Hepatocyte (in vitro differentiated cells): ENCODE data around the gene GLDN.

Experiments used
- EZH2 ChIP-seq: fragments of 200-600 bp; sonication (generic); IDR thresholded peaks from 2 replicates; pipeline ENCODE4 v1.6.1; 2016; ENCODE audit warnings: antibody characterized with exemption, mild to moderate bottlenecking, borderline replicate concordance
- EZH2phosphoT487 ChIP-seq: fragments of 200-600 bp; sonication (generic); IDR thresholded peaks from one replicate; pipeline ENCODE4 v1.6.1; 2018; ENCODE audit warnings: antibody characterized with exemption, mild to moderate bottlenecking, low read depth, moderate library complexity; ENCODE audit not compliant: unreplicated experiment, severe bottlenecking
- TF ChIP-seq, protein P1 (sequence below): fragments of 200-600 bp; sonication (generic); IDR thresholded peaks from 2 replicates; pipeline ENCODE4 v1.5.1; 2016; ENCODE audit warnings: antibody characterized with exemption, mild to moderate bottlenecking; ENCODE audit not compliant: poor library complexity

- TF ChIP-seq, protein P1, sequence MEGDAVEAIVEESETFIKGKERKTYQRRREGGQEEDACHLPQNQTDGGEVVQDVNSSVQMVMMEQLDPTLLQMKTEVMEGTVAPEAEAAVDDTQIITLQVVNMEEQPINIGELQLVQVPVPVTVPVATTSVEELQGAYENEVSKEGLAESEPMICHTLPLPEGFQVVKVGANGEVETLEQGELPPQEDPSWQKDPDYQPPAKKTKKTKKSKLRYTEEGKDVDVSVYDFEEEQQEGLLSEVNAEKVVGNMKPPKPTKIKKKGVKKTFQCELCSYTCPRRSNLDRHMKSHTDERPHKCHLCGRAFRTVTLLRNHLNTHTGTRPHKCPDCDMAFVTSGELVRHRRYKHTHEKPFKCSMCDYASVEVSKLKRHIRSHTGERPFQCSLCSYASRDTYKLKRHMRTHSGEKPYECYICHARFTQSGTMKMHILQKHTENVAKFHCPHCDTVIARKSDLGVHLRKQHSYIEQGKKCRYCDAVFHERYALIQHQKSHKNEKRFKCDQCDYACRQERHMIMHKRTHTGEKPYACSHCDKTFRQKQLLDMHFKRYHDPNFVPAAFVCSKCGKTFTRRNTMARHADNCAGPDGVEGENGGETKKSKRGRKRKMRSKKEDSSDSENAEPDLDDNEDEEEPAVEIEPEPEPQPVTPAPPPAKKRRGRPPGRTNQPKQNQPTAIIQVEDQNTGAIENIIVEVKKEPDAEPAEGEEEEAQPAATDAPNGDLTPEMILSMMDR: no peak
- TF ChIP-seq EZH2 (no peak), EZH2phosphoT487 (no peak)
Measured at GRCh38 chr15:51443282-51443914, 101.9 kb downstream of the GLDN start.
